ENCODE results near the gene TMEM100.
A peak's percentile ranks its signal among the peaks of the same experiment; 100 is the strongest.

TMEM100 gene

DNA sequence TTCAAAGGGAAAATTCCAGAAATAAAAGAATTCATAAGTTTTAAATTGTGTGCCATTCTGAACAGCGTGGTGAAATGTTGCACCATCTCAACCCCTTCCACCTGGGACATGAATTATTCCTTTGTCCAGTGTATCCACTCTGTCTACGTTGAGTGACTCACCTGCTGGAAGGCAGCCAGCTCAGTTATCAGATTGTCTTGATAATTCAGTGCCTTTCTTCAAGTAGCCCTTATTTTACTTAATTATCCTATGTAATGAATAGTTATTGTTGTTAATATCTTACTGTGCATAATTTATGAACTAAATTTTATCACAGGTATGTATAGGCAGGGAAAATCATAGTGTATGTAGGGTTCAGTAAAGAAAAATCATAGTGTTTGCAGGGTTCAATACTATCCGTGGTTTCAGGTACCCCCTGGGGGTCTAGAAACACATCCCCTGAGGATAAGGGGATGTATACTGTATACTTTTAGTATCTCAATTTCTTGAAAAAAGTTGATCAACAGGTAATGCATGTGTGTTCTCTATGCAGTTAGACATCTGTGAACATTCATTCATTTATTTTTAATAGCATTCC is 20.5 kb upstream of the TMEM100 start:
- no peak overlapping the region for H4K8ac ChIP-seq (ENCODE audit: low read depth, low read length)
- no peak overlapping the region for H2BK15ac ChIP-seq (ENCODE audit: low read length)
- no peak overlapping the region for H2BK5ac ChIP-seq (ENCODE audit: low read length)
- H2AFZ ChIP-seq (ENCODE audit: low read length): no peak overlapping the region
- no peak overlapping the region for H3K18ac ChIP-seq (ENCODE audit: low read length)
- no peaks in the 10 kb centered on the region for H3K36me3 ChIP-seq (replicated peaks in 1 of 2; ENCODE audit: control insufficient read depth in 2 of 2, insufficient read depth in 2 of 2, low read length in 2 of 2)
- no peak overlapping the region for H4K91ac ChIP-seq (ENCODE audit: low read depth, low read length, poor library complexity)
- H2BK12ac ChIP-seq (ENCODE audit: low read length): no peak overlapping the region
- H3K9ac ChIP-seq (ENCODE audit: low read depth, low read length, poor library complexity): no peak overlapping the region
- H3K4me1 ChIP-seq (ENCODE audit: control insufficient read depth in 2 of 2, insufficient read depth in 1 of 2, low read depth in 1 of 2, low read length in 2 of 2): no peaks in the 10 kb centered on the region
- no peak overlapping the region for H3K4ac ChIP-seq (ENCODE audit: low read length)
- H3K79me1 ChIP-seq (ENCODE audit: low read depth, low read length): no peaks in the 10 kb centered on the region
- DNase-seq (ENCODE audit: low spot score): no peak
- peaks cover 0 to 10% (median 0%) of the 10 kb centered on the region in 3 experiments for H3K27me3 ChIP-seq (ENCODE audit: control insufficient read depth in 3 of 3, insufficient read depth in 3 of 3, low read depth in 1 of 3, low read length in 3 of 3)
- H3K14ac ChIP-seq (ENCODE audit: low read length): no peak overlapping the region
- H2BK120ac ChIP-seq (ENCODE audit: low read depth, low read length): no peak overlapping the region
- no peak overlapping the region for H3K27ac ChIP-seq (replicated peaks; ENCODE audit: low read length)
- no peak overlapping the region for H3K4me3 ChIP-seq (ENCODE audit: low read length in 2 of 2)
- H3K9me3 ChIP-seq (replicated peaks in 1 of 2; ENCODE audit: control insufficient read depth in 2 of 2, insufficient read depth in 1 of 2, low read depth in 1 of 2, low read length in 2 of 2): no peaks in the 10 kb centered on the region
- no CpG with 5 or more reads among the region's 3 CpGs for WGBS, 2 donors (ENCODE audit: extremely low coverage in 2 of 2, insufficient read length in 2 of 2, insufficient replicate concordance in 1 of 2)
- no peak overlapping the region for H3K23ac ChIP-seq (ENCODE audit: low read depth, low read length, poor library complexity)
- H2AK5ac ChIP-seq (ENCODE audit: low read depth, low read length): no peak overlapping the region
- H3K4me2 ChIP-seq (ENCODE audit: insufficient read depth, low read length, poor library complexity, severe bottlenecking): no peak overlapping the region

DNA sequence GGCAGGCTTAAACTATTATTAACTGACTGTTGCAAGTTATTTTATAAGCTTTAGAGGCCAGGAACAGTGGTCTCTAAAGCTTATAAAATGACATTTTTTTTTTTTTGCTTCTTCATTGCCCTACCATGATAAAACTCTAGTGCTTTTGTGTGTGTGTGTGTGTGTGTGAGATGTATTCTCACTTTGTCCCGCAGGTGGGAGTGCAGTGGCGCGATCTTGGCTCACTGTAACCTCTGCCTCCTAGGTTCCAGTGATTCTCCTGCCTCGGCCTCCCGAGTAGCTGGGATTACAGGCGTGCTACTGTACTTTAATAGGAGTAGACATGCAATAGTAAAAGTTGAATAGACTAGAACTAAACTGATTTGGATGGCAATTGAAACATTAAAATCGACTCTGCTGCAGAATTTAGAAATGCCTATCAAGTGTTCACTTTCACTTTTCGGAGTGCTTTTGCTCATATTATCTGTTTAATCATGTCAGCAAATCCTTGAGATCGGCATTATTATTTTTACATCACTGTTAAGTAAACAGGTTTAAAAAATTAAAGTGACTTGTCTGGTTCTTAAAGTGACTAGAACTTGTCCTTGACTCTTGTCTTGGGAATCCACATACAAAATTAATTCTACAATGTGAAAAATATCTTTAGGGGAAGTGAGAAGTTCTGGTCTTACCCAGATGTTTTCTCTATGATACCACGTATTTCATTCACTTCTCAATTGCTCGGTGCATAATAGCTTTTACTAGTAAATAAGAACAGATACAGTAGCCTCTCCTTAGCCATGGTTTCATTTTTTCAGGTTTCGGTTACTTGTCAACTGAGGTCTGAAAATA is 19.8 kb upstream of the TMEM100 start:
- Histone ChIP-seq H4K8ac (ENCODE audit: low read depth, low read length) (no peak overlapping the region), H3K4me3 (ENCODE audit: low read length in 2 of 2) (no peak overlapping the region), H2AFZ (ENCODE audit: low read length) (no peak overlapping the region), H3K4me2 (ENCODE audit: insufficient read depth, low read length, poor library complexity, severe bottlenecking) (no peak overlapping the region), H2BK5ac (ENCODE audit: low read length) (no peak overlapping the region), H2BK15ac (ENCODE audit: low read length) (no peak overlapping the region), H4K91ac (ENCODE audit: low read depth, low read length, poor library complexity) (no peak overlapping the region), H3K4ac (ENCODE audit: low read length) (no peak overlapping the region), H3K18ac (ENCODE audit: low read length) (no peak overlapping the region), H3K9ac (ENCODE audit: low read depth, low read length, poor library complexity) (no peak overlapping the region), H3K27ac (replicated peaks; ENCODE audit: low read length) (no peak overlapping the region), H3K36me3 (replicated peaks in 1 of 2; ENCODE audit: control insufficient read depth in 2 of 2, insufficient read depth in 2 of 2, low read length in 2 of 2) (no peaks in the 10 kb centered on the region), H3K4me1 (ENCODE audit: control insufficient read depth in 2 of 2, insufficient read depth in 1 of 2, low read depth in 1 of 2, low read length in 2 of 2) (no peaks in the 10 kb centered on the region), H2BK120ac (ENCODE audit: low read depth, low read length) (no peak overlapping the region), H3K27me3 (ENCODE audit: control insufficient read depth in 3 of 3, insufficient read depth in 3 of 3, low read depth in 1 of 3, low read length in 3 of 3) (peaks cover 0 to 9% (median 0%) of the 10 kb centered on the region in 3 experiments), H3K14ac (ENCODE audit: low read length) (no peak overlapping the region), H3K9me3 (replicated peaks in 1 of 2; ENCODE audit: control insufficient read depth in 2 of 2, insufficient read depth in 1 of 2, low read depth in 1 of 2, low read length in 2 of 2) (no peaks in the 10 kb centered on the region), H2AK5ac (ENCODE audit: low read depth, low read length) (no peak overlapping the region), H3K23ac (ENCODE audit: low read depth, low read length, poor library complexity) (no peak overlapping the region), H2BK12ac (ENCODE audit: low read length) (no peak overlapping the region), H3K79me1 (ENCODE audit: low read depth, low read length) (no peaks in the 10 kb centered on the region)
- DNase-seq (ENCODE audit: low spot score): no peak
- no CpG with 5 or more reads among the region's 12 CpGs for WGBS, 2 donors (ENCODE audit: extremely low coverage in 2 of 2, insufficient read length in 2 of 2, insufficient replicate concordance in 1 of 2)

DNA sequence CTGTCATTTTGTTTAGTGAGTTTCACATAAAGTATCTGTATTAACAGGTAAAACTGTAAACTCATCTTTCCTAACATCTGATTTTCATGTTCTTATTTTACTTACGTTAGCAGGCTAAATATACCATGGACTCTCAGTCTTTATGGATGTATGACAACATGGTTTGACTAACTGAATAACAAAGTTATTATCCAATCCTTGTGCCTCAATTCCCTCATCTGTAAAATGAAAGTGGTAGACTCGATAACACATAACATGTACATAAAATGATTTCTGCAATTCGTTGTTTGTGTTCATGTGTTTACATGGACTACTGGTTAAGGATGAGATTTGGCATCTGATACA is 18.7 kb upstream of the TMEM100 start:
- H4K91ac ChIP-seq (ENCODE audit: low read depth, low read length, poor library complexity): no peak overlapping the region
- H2AK5ac ChIP-seq (ENCODE audit: low read depth, low read length): no peak overlapping the region
- no peak overlapping the region for H2BK15ac ChIP-seq (ENCODE audit: low read length)
- no peak overlapping the region for H2AFZ ChIP-seq (ENCODE audit: low read length)
- H3K79me1 ChIP-seq (ENCODE audit: low read depth, low read length): no peaks in the 10 kb centered on the region
- no peak overlapping the region for H3K23ac ChIP-seq (ENCODE audit: low read depth, low read length, poor library complexity)
- no peak overlapping the region for H2BK12ac ChIP-seq (ENCODE audit: low read length)
- H3K36me3 ChIP-seq (replicated peaks in 1 of 2; ENCODE audit: control insufficient read depth in 2 of 2, insufficient read depth in 2 of 2, low read length in 2 of 2): no peaks in the 10 kb centered on the region
- no CpG with 5 or more reads among the region's 3 CpGs for WGBS, 2 donors (ENCODE audit: extremely low coverage in 2 of 2, insufficient read length in 2 of 2, insufficient replicate concordance in 1 of 2)
- no peak overlapping the region for H2BK5ac ChIP-seq (ENCODE audit: low read length)
- H3K4ac ChIP-seq (ENCODE audit: low read length): no peak overlapping the region
- no peak overlapping the region for H4K8ac ChIP-seq (ENCODE audit: low read depth, low read length)
- no peak overlapping the region for H3K27ac ChIP-seq (replicated peaks; ENCODE audit: low read length)
- no peak overlapping the region for H3K4me3 ChIP-seq (ENCODE audit: low read length in 2 of 2)
- H3K27me3 ChIP-seq (ENCODE audit: control insufficient read depth in 3 of 3, insufficient read depth in 3 of 3, low read depth in 1 of 3, low read length in 3 of 3): peaks cover 0 to 6% (median 0%) of the 10 kb centered on the region in 3 experiments
- no peaks in the 10 kb centered on the region for H3K4me1 ChIP-seq (ENCODE audit: control insufficient read depth in 2 of 2, insufficient read depth in 1 of 2, low read depth in 1 of 2, low read length in 2 of 2)
- H3K4me2 ChIP-seq (ENCODE audit: insufficient read depth, low read length, poor library complexity, severe bottlenecking): no peak overlapping the region
- no peaks in the 10 kb centered on the region for H3K9me3 ChIP-seq (replicated peaks in 1 of 2; ENCODE audit: control insufficient read depth in 2 of 2, insufficient read depth in 1 of 2, low read depth in 1 of 2, low read length in 2 of 2)
- DNase-seq (ENCODE audit: low spot score): no peak
- H3K18ac ChIP-seq (ENCODE audit: low read length): no peak overlapping the region
- no peak overlapping the region for H3K14ac ChIP-seq (ENCODE audit: low read length)
- no peak overlapping the region for H2BK120ac ChIP-seq (ENCODE audit: low read depth, low read length)
- no peak overlapping the region for H3K9ac ChIP-seq (ENCODE audit: low read depth, low read length, poor library complexity)

DNA sequence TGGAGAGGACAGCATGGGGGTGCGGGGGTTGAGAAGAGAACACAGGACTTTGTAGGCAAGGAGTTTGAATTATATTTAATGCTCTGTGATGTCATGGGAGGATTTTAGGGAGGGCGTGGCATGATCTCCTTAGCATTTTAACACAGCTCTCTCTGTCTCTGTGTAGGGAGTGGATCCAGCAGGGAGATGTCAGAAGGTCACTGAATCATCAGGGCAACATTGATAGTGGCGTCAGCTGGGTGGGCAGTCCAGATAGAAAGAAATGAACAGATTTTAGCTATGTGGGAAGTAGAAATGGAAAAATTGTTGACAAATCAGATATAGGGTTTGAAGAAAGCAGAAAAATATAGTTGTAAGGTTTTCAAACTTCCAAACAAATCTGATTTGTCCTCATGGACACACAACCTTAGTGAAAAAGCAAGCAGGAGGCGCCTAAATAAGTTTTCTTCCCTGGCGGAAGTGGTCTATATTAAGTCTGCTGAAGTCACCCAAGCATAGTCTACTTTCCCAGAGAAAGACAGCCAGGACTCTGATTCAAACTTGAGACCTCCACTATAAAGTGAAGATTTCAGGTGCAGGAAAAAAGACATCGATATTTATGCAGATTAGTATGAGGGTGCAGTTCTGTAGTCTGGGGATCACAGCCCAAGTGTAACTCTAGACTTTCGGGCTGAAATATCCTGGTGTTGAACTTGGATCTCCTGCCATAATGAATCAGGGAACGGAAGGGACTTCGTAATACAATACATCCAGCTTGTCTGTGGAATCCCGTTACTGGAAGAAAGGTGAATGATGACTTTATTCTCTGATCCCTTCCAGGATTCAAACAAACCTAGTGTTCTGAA is 18.1 kb upstream of the TMEM100 start:
- H2BK15ac ChIP-seq (ENCODE audit: low read length): no peak overlapping the region
- H3K36me3 ChIP-seq (replicated peaks in 1 of 2; ENCODE audit: control insufficient read depth in 2 of 2, insufficient read depth in 2 of 2, low read length in 2 of 2): no peaks in the 10 kb centered on the region
- no peak overlapping the region for H3K14ac ChIP-seq (ENCODE audit: low read length)
- H2BK12ac ChIP-seq (ENCODE audit: low read length): no peak overlapping the region
- H3K4ac ChIP-seq (ENCODE audit: low read length): no peak overlapping the region
- H2BK5ac ChIP-seq (ENCODE audit: low read length): no peak overlapping the region
- H3K4me1 ChIP-seq (ENCODE audit: control insufficient read depth in 2 of 2, insufficient read depth in 1 of 2, low read depth in 1 of 2, low read length in 2 of 2): no peaks in the 10 kb centered on the region
- no peak overlapping the region for H4K8ac ChIP-seq (ENCODE audit: low read depth, low read length)
- H2AFZ ChIP-seq (ENCODE audit: low read length): no peak overlapping the region
- no peak overlapping the region for H3K18ac ChIP-seq (ENCODE audit: low read length)
- peak overlapping the region; percentile 24 for H2BK120ac ChIP-seq (ENCODE audit: low read depth, low read length)
- no peak overlapping the region for H2AK5ac ChIP-seq (ENCODE audit: low read depth, low read length)
- peaks cover 0 to 4% (median 0%) of the 10 kb centered on the region in 3 experiments for H3K27me3 ChIP-seq (ENCODE audit: control insufficient read depth in 3 of 3, insufficient read depth in 3 of 3, low read depth in 1 of 3, low read length in 3 of 3)
- H3K27ac ChIP-seq (replicated peaks; ENCODE audit: low read length): no peak overlapping the region
- no peak overlapping the region for H3K4me3 ChIP-seq (ENCODE audit: low read length in 2 of 2)
- no peak overlapping the region for H3K23ac ChIP-seq (ENCODE audit: low read depth, low read length, poor library complexity)
- H3K4me2 ChIP-seq (ENCODE audit: insufficient read depth, low read length, poor library complexity, severe bottlenecking): no peak overlapping the region
- H3K79me1 ChIP-seq (ENCODE audit: low read depth, low read length): no peaks in the 10 kb centered on the region
- H4K91ac ChIP-seq (ENCODE audit: low read depth, low read length, poor library complexity): no peak overlapping the region
- no peaks in the 10 kb centered on the region for H3K9me3 ChIP-seq (replicated peaks in 1 of 2; ENCODE audit: control insufficient read depth in 2 of 2, insufficient read depth in 1 of 2, low read depth in 1 of 2, low read length in 2 of 2)
- no peak for DNase-seq (ENCODE audit: low spot score)
- H3K9ac ChIP-seq (ENCODE audit: low read depth, low read length, poor library complexity): no peak overlapping the region
- WGBS, 2 donors (ENCODE audit: extremely low coverage in 2 of 2, insufficient read length in 2 of 2, insufficient replicate concordance in 1 of 2): no CpG with 5 or more reads among the region's 10 CpGs
